HEK293 (cell line): ENCODE measurements around the gene DPH7.
"Not testable (repeated sequence)": the region's sequence is repeated elsewhere in the genome, so short reads cannot be mapped to it uniquely, and the experiment has no call there.

ENCODE experiments used
- CTCF ChIA-PET: fragments of 350-600 bp; formaldehyde crosslinking; extraction: SDS; loops from one replicate; lab custom pipeline; 2021; ENCODE audit warnings: antibody characterized with exemption; lab: Yijun Ruan, JAX
- POLR2A ChIA-PET: fragments of 300-600 bp; formaldehyde crosslinking; extraction: SDS; loops from one replicate; lab custom pipeline; 2020; ENCODE audit warnings: antibody characterized with exemption, inconsistent platforms; lab: Yijun Ruan, JAX
- H3K27ac ChIP-seq: fragments of 200-500 bp; sonication (Bioruptor generic); 2 replicates; pipeline ENCODE4 v1.5.1; 2014; ENCODE audit warnings: low read depth, low read length, control low read depth, inconsistent platforms; ENCODE audit errors: extremely low read depth
- H3K36me3 ChIP-seq, 2 experiments: fragments of 200-500 bp in 1 of 2; sonication (Bioruptor generic) in 1 of 2; 1 replicate in 1 of 2; 2 replicates in 1 of 2; pipeline ENCODE4 v1.5.1; 2014 to 2017; ENCODE audit warnings: inconsistent platforms in 2 of 2, low read length in 2 of 2; ENCODE audit not compliant: control insufficient read depth in 2 of 2, insufficient read depth in 1 of 2
- H3K4me1 ChIP-seq: fragments of 200-500 bp; sonication (Bioruptor generic); 2 replicates; pipeline ENCODE4 v1.5.1; 2014; ENCODE audit warnings: mild to moderate bottlenecking, low read length, inconsistent platforms; ENCODE audit not compliant: control insufficient read depth, insufficient read depth
- H3K4me3 ChIP-seq: 2 replicates; pipeline ENCODE4 v1.5.1; 2011; ENCODE audit warnings: low read depth, mild to moderate bottlenecking, control low read depth, low read length, moderate library complexity
- H3K9me3 ChIP-seq: fragments of 200-500 bp; sonication (Bioruptor generic); 2 replicates; pipeline ENCODE4 v1.5.1; 2014; ENCODE audit warnings: low read depth, low read length, inconsistent platforms; ENCODE audit not compliant: control insufficient read depth, insufficient read depth
- BCL11A ChIP-seq: fragments of 450-650 bp; formaldehyde crosslinking; IDR thresholded peaks from 2 replicates; pipeline ENCODE4 v1.5.1; 2016; ENCODE audit warnings: low read depth, missing biosample characterization, missing genetic modification characterization
- EGR2 ChIP-seq: fragments of 450-650 bp; formaldehyde crosslinking; IDR thresholded peaks from 2 replicates; pipeline ENCODE4 v1.5.1; 2016; ENCODE audit warnings: low read depth, missing biosample characterization, missing genetic modification characterization
- GLIS1 ChIP-seq: fragments of 450-650 bp; formaldehyde crosslinking; IDR thresholded peaks from 2 replicates; pipeline ENCODE4 v1.5.1; 2016; ENCODE audit warnings: missing biosample characterization, missing genetic modification characterization
- GLIS2 ChIP-seq: fragments of 450-650 bp; formaldehyde crosslinking; IDR thresholded peaks from 2 replicates; pipeline ENCODE4 v1.5.1; 2016; ENCODE audit warnings: missing biosample characterization, missing genetic modification characterization
- IKZF3 ChIP-seq: fragments of 450-650 bp; IDR thresholded peaks from 2 replicates; pipeline ENCODE4 v1.5.0; 2018; ENCODE audit warnings: missing biosample characterization, mild to moderate bottlenecking, missing genetic modification characterization, moderate library complexity
- KLF1 ChIP-seq: fragments of 450-650 bp; formaldehyde crosslinking; IDR thresholded peaks from 2 replicates; pipeline ENCODE4 v1.5.1; 2016; ENCODE audit warnings: missing biosample characterization, missing genetic modification characterization
- KLF9 ChIP-seq: fragments of 450-650 bp; formaldehyde crosslinking; IDR thresholded peaks from 2 replicates; pipeline ENCODE4 v1.5.1; 2016; ENCODE audit warnings: missing biosample characterization, missing genetic modification characterization, low read depth
- OSR2 ChIP-seq: fragments of 450-650 bp; formaldehyde crosslinking; IDR thresholded peaks from 2 replicates; pipeline ENCODE4 v1.5.1; 2016; ENCODE audit warnings: missing biosample characterization, missing genetic modification characterization
- OVOL3 ChIP-seq: fragments of 450-650 bp; formaldehyde crosslinking; IDR thresholded peaks from 2 replicates; pipeline ENCODE4 v1.5.1; 2016; ENCODE audit warnings: missing biosample characterization, missing genetic modification characterization
- SP2 ChIP-seq: fragments of 450-650 bp; formaldehyde crosslinking; IDR thresholded peaks from 2 replicates; pipeline ENCODE4 v1.5.1; 2016; ENCODE audit warnings: missing biosample characterization, missing genetic modification characterization
- SP3 ChIP-seq: fragments of 450-650 bp; formaldehyde crosslinking; IDR thresholded peaks from 2 replicates; pipeline ENCODE4 v1.5.1; 2016; ENCODE audit warnings: missing biosample characterization, missing genetic modification characterization
- SP7 ChIP-seq: fragments of 450-650 bp; formaldehyde crosslinking; IDR thresholded peaks from 2 replicates; pipeline ENCODE4 v1.5.1; 2016; ENCODE audit warnings: missing biosample characterization, missing genetic modification characterization
- TCF7L2 ChIP-seq: IDR thresholded peaks from 2 replicates; pipeline ENCODE4 v1.6.1; 2011; ENCODE audit warnings: low read depth, mild to moderate bottlenecking, inconsistent platforms, low read length, moderate library complexity, borderline replicate concordance
- WT1 ChIP-seq: fragments of 450-650 bp; formaldehyde crosslinking; IDR thresholded peaks from 2 replicates; pipeline ENCODE4 v1.5.1; 2016; ENCODE audit warnings: missing biosample characterization, missing genetic modification characterization
- ZBTB21 ChIP-seq: fragments of 450-650 bp; formaldehyde crosslinking; IDR thresholded peaks from 2 replicates; pipeline ENCODE4 v1.5.1; 2017; ENCODE audit warnings: missing biosample characterization, missing genetic modification characterization
- ZNF16 ChIP-seq: fragments of 450-650 bp; formaldehyde crosslinking; IDR thresholded peaks from 2 replicates; pipeline ENCODE4 v1.5.1; 2016; ENCODE audit warnings: low read depth, missing biosample characterization, missing genetic modification characterization
- ZNF335 ChIP-seq: fragments of 450-650 bp; formaldehyde crosslinking; conservative IDR thresholded peaks from 2 replicates; pipeline ENCODE4 v1.5.1; 2016; ENCODE audit warnings: missing biosample characterization, missing genetic modification characterization
- ZNF341 ChIP-seq: fragments of 450-650 bp; formaldehyde crosslinking; IDR thresholded peaks from 2 replicates; pipeline ENCODE4; 2016; ENCODE audit warnings: low read depth, missing biosample characterization, missing genetic modification characterization
- ZNF366 ChIP-seq: fragments of 450-650 bp; formaldehyde crosslinking; conservative IDR thresholded peaks from 2 replicates; pipeline ENCODE4 v1.5.1; 2016; ENCODE audit warnings: missing biosample characterization, missing genetic modification characterization
- ZNF561 ChIP-seq: fragments of 450-650 bp; IDR thresholded peaks from 2 replicates; pipeline ENCODE4 v1.5.1; 2018; ENCODE audit warnings: missing biosample characterization, missing genetic modification characterization, borderline replicate concordance
- ZNF704 ChIP-seq: fragments of 450-650 bp; formaldehyde crosslinking; IDR thresholded peaks from 2 replicates; pipeline ENCODE4 v1.5.1; 2016; ENCODE audit warnings: missing biosample characterization, missing genetic modification characterization
- ZNF830 ChIP-seq: fragments of 450-650 bp; IDR thresholded peaks from 2 replicates; pipeline ENCODE4 v1.5.0; 2018; ENCODE audit warnings: missing biosample characterization, missing genetic modification characterization, low read depth, mild to moderate bottlenecking, moderate library complexity
- ZSCAN16 ChIP-seq: fragments of 450-650 bp; formaldehyde crosslinking; IDR thresholded peaks from 2 replicates; pipeline ENCODE4 v1.5.1; 2016; ENCODE audit warnings: missing biosample characterization, missing genetic modification characterization
- ZSCAN30 ChIP-seq: fragments of 450-650 bp; IDR thresholded peaks from 2 replicates; pipeline ENCODE4 v1.5.1; 2018; ENCODE audit warnings: missing biosample characterization, mild to moderate bottlenecking, missing genetic modification characterization, moderate library complexity
- TF ChIP-seq, protein P1 (sequence below): fragments of 450-650 bp; formaldehyde crosslinking; IDR thresholded peaks from 2 replicates; pipeline ENCODE4 v1.5.1; 2016; ENCODE audit warnings: missing biosample characterization, missing genetic modification characterization
- TF ChIP-seq, protein P2 (sequence below): fragments of 450-650 bp; formaldehyde crosslinking; IDR thresholded peaks from 2 replicates; pipeline ENCODE4 v1.5.1; 2016; ENCODE audit warnings: missing biosample characterization, missing genetic modification characterization

Gene DPH7

GRCh38 chr9:137551264-137552021, 27.3 kb downstream of the DPH7 start, which contains the start of gene MRPL41 (continued):
- TF ChIP-seq ZBTB21 = no peak
- TF ChIP-seq SP7 (tag by site-specific recombination) = peak; percentile 68
- no peak for TF ChIP-seq OVOL3 (tag by site-specific recombination)
- no peak for TF ChIP-seq ZNF704 (tag by site-specific recombination)

GRCh38 chr9:137550958-137551263, 27.8 kb downstream of the DPH7 start:
- ChIA-PET POLR2A (interaction anchor here (1.2 to 1.7 kb wide), 2 partner anchors 37 to 310 kb away, joined by 3 to 9 read pairs; partner anchors contain the start of gene TUBB4B), CTCF (interaction anchor here (0.5 to 1.7 kb wide), 9 partner anchors 14 to 345 kb away, joined by 3 to 8 read pairs (median 3); no protein-coding TSS in a partner anchor)
- H3K9me3 ChIP-seq, H3K4me1 ChIP-seq: not testable (repeated sequence)
- H3K4me3 ChIP-seq = peak overlapping the region; percentile 50
- peaks cover 4 to 28% of the 10 kb centered on the region in 2 experiments; a peak in 2 of 3 replicates for H3K36me3 ChIP-seq
- H3K27ac ChIP-seq = peak overlapping the region; percentile 48; the same call in 1 of the 2 replicates

GRCh38 chr9:137550231-137550621, 28.5 kb downstream of the DPH7 start, which contains the start of gene PNPLA7:
TSS of gene PNPLA7 (minus strand) at chr9:137550402. CDS start at chr9:137550197, 205 bp downstream.
- H3K27ac ChIP-seq = peak within 1 kb of the TSS; percentile 48
- ChIA-PET POLR2A (interaction anchor here (0.6 to 1.2 kb wide), 3 partner anchors 38 to 261 kb away, joined by 3 to 7 read pairs (median 4); partner anchors contain the start of gene NRARP), CTCF (interaction anchor here (0.5 to 1.7 kb wide), 5 partner anchors 15 to 263 kb away, joined by 3 to 8 read pairs (median 5); no protein-coding TSS in a partner anchor)
- peaks cover 4 to 21% of the 10 kb centered on the region in 2 experiments; a peak in 2 of 3 replicates for H3K36me3 ChIP-seq
- H3K4me3 ChIP-seq = peak within 1 kb of the TSS; percentile 50
- no peaks in the 10 kb centered on the region for H3K4me1 ChIP-seq
- H3K9me3 ChIP-seq = no peaks in the 10 kb centered on the region
- TF ChIP-seq ZNF16 (tag by site-specific recombination) = no peak
- TF ChIP-seq SP2 (tag by site-specific recombination) = peak; percentile 95
- TF ChIP-seq, protein P1, sequence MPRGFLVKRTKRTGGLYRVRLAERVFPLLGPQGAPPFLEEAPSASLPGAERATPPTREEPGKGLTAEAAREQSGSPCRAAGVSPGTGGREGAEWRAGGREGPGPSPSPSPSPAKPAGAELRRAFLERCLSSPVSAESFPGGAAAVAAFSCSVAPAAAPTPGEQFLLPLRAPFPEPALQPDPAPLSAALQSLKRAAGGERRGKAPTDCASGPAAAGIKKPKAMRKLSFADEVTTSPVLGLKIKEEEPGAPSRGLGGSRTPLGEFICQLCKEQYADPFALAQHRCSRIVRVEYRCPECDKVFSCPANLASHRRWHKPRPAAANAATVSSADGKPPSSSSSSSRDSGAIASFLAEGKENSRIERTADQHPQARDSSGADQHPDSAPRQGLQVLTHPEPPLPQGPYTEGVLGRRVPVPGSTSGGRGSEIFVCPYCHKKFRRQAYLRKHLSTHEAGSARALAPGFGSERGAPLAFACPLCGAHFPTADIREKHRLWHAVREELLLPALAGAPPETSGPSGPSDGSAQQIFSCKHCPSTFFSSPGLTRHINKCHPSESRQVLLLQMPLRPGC (tag by site-specific recombination) = no peak
- peak; percentile 68 for TF ChIP-seq SP3 (tag by site-specific recombination)
- TF ChIP-seq OSR2 (tag by site-specific recombination) = peak; percentile 97
- no peak for TF ChIP-seq TCF7L2
- TF ChIP-seq IKZF3 = peak; percentile 61
- TF ChIP-seq ZNF341 = peak; percentile 93
- TF ChIP-seq GLIS2 (tag by site-specific recombination) = peak; percentile 61
- no peak for TF ChIP-seq EGR2
- peak; percentile 66; the same call in 1 of the 2 replicates for TF ChIP-seq KLF9 (tag by site-specific recombination)
- TF ChIP-seq GLIS1 (tag by site-specific recombination) = peak; percentile 65; the same call in 1 of the 2 replicates
- TF ChIP-seq ZNF561 (tag by site-specific recombination) = no peak
- 0 out of 2 replicates have a peak, but pooled peaks have one; percentile 12 for TF ChIP-seq ZNF335
- TF ChIP-seq ZSCAN30 (tag by site-specific recombination) = peak; percentile 79
- peak; percentile 97 for TF ChIP-seq KLF1 (tag by site-specific recombination)
- peak; percentile 63; the same call in 1 of the 2 replicates for TF ChIP-seq BCL11A (tag by site-specific recombination)
- TF ChIP-seq, protein P2, sequence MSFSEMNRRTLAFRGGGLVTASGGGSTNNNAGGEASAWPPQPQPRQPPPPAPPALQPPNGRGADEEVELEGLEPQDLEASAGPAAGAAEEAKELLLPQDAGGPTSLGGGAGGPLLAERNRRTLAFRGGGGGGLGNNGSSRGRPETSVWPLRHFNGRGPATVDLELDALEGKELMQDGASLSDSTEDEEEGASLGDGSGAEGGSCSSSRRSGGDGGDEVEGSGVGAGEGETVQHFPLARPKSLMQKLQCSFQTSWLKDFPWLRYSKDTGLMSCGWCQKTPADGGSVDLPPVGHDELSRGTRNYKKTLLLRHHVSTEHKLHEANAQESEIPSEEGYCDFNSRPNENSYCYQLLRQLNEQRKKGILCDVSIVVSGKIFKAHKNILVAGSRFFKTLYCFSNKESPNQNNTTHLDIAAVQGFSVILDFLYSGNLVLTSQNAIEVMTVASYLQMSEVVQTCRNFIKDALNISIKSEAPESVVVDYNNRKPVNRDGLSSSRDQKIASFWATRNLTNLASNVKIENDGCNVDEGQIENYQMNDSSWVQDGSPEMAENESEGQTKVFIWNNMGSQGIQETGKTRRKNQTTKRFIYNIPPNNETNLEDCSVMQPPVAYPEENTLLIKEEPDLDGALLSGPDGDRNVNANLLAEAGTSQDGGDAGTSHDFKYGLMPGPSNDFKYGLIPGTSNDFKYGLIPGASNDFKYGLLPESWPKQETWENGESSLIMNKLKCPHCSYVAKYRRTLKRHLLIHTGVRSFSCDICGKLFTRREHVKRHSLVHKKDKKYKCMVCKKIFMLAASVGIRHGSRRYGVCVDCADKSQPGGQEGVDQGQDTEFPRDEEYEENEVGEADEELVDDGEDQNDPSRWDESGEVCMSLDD = peak; percentile 89
- TF ChIP-seq WT1 (tag by site-specific recombination) = 0 out of 2 replicates have a peak, but pooled peaks have one; percentile 38
- no peak for TF ChIP-seq ZNF830
- TF ChIP-seq ZSCAN16 (tag by site-specific recombination) = no peak
- TF ChIP-seq ZNF366 (tag by site-specific recombination) = peak; percentile 69
